Measurements from ENCODE around the gene MYO1B.
"Not testable (repeated sequence)": the region's sequence is repeated elsewhere in the genome, so short reads cannot be mapped to it uniquely, and the experiment has no call there.

MYO1B gene

DNA sequence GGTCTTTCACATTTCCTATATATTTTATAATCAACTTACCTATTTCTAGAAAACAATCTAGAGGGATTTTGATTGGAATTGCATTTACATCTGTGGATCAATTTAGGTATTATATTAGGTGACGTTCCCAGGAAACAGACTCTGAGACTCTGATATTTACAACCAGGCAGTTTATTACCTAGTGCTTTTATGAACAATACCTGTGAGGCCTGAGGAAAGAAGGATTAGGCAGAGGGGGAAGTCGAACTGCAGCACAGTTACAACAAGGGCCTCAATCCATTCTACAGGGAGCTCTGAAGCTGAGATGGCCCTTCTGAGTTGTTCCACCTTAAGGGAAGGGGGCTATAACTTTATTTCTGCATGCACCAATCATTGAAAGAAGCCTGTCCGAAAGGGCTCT lies 206.9 kb downstream of the MYO1B start:
- DNase-seq (ENCODE audit: insufficient read length), result no peak
- no peak for TF ChIP-seq TAF1 (IDR thresholded peaks at IDR 0.05; ENCODE audit: borderline replicate concordance, low read depth, low read length)
- TF ChIP-seq POLR2A (IDR thresholded peaks at IDR 0.05; ENCODE audit: low read depth, low read length), result no peak
- FAIRE-seq, result no peak

DNA sequence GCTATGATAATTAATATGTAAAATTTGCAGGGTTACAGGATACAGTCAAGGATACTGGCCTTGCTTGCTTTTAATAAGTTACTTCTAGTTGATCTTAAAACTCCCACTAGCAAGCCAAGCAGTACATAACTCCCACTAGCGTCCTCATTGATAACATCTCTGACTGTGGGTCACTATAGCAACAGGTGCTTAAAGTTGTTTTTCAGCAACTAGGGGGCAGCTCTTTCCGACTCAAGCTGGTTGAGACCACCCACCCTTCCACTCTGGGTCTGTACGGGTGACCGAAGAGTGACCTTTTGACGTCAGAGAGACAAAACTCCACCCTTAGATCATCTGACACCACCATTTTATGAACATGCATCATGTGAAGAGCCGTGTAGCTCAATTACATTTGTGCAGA lies 208.6 kb downstream of the MYO1B start:
- FAIRE-seq, result no peak
- TF ChIP-seq TAF1 (IDR thresholded peaks at IDR 0.05; ENCODE audit: borderline replicate concordance, low read depth, low read length) (no peak), POLR2AphosphoS5 (IDR thresholded peaks at IDR 0.05; ENCODE audit: low read depth, low read length) (no peak), POLR2A (IDR thresholded peaks at IDR 0.05; ENCODE audit: low read depth, low read length) (no peak)
- no peak for DNase-seq (ENCODE audit: insufficient read length)

DNA sequence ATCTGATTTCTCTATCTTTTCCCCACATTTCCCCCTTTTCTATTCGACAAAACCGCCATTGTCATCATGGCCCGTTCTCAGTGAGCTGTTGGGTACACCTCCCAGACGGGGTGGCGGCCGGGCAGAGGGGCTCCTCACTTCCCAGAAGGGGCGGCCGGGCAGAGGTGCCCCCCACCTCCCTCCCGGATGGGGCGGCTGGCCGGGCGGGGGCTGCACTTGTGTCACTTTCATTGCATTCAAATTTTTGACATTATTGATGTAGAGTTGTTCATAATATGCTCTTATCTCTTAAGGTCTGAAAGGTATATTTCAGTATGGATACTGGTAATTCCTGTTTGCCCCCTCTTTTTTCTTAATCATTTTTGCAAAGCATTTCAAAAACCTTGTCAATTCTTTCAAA lies 211.3 kb downstream of the MYO1B start:
- not testable (repeated sequence) for FAIRE-seq; DNase-seq (ENCODE audit: insufficient read length)

DNA sequence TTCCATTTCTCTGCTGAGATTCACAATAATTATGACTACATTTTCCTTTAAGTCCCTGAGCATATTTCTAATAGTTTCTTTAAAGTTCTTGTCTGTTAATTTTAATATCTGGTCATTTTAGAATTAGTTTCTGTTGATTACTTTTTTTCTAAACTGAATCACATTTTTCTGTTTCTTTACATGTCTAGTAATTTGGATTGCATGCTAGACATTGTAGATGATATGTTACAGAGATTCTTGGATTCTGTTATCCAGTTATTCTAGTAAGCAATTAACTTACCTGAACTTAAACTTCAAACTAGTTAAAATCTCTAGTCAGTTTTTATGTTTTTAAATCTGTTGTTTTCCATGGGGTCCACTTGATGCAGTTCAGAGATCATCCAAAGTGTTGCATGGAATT lies 214.0 kb downstream of the MYO1B start:
- TF ChIP-seq POLR2A (IDR thresholded peaks at IDR 0.05; ENCODE audit: low read depth, low read length), result no peak
- TF ChIP-seq POLR2AphosphoS5 (IDR thresholded peaks at IDR 0.05; ENCODE audit: low read depth, low read length), result no peak
- TF ChIP-seq TAF1 (IDR thresholded peaks at IDR 0.05; ENCODE audit: borderline replicate concordance, low read depth, low read length), result no peak
- no peak for DNase-seq (ENCODE audit: insufficient read length)
- no peak for FAIRE-seq

DNA sequence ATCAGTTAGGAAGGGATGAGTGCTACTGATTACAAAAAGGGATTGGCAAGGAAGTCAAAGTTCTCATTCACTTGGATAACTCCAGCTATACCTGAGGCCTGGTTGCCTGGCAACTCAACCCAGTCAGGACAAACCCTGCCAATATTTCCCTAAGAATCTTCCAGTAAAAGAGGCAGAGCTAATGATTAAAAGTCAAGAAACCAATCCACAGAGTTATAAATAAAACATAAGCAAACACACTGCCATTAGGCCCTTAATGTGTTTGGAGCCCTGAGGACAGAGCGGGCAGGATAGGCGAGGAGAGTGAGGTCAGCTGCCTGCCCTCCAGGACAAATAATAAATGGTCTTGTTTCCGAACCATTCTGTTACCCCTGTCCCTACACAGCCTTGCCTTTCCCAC lies 217.2 kb downstream of the MYO1B start:
- DNase-seq (ENCODE audit: insufficient read length) (no peak), FAIRE-seq (no peak)
- TF ChIP-seq POLR2A (IDR thresholded peaks at IDR 0.05; ENCODE audit: low read depth, low read length) (no peak), POLR2AphosphoS5 (IDR thresholded peaks at IDR 0.05; ENCODE audit: low read depth, low read length) (no peak), TAF1 (IDR thresholded peaks at IDR 0.05; ENCODE audit: borderline replicate concordance, low read depth, low read length) (no peak)

DNA sequence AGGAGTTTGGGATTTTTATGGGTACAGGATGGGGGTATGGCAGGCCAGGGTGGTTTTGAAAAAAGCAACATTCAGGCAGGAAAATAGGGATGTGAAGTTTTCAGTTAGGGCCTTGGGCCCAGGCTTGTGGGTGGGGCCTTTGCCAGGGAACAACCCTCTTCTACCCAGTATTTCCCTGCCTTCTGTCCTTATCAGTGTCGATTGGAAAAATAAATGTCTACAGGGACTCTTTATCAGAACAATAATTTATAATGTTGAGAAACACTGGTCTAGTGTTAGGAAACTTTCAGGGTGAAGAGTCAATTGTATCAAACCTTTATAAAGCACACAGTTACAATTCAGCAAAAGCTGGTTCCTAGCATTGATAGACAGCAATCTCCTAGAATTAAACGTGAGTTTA lies 218.6 kb downstream of the MYO1B start:
- TF ChIP-seq TAF1 (IDR thresholded peaks at IDR 0.05; ENCODE audit: borderline replicate concordance, low read depth, low read length), result no peak
- TF ChIP-seq POLR2A (IDR thresholded peaks at IDR 0.05; ENCODE audit: low read depth, low read length), result no peak
- no peak for TF ChIP-seq POLR2AphosphoS5 (IDR thresholded peaks at IDR 0.05; ENCODE audit: low read depth, low read length)
- DNase-seq (ENCODE audit: insufficient read length) (no peak), FAIRE-seq (no peak)

DNA sequence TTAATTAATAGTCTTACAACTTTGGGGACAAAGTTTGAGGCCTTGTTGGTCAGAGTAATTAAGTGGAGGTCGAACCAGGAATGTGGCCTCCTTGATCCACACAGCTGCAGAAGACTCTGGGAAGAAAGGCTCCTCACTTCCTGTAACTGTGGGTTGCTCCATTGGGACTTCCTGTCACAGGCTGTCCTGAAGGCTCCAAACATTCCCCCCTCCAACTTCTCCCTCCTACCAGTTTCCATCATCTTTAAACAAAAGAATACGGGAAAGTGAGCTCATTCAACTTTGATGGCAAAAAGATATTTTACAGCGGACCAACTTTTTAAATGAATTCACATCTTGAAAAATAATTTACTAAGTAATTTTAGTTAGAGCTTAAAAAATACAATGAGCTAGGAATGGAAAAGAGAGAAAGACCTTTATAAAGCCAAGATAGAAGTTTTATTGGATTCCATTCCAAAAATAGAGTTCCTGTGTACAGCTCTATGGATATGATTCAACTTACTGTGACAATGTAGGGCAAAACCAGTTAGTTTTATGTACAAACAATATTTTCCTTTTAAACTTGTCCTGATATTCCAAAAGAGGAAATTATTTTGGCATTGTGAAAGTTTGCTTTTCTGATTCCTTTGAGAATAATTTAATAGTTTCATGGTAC lies 220.7 kb downstream of the MYO1B start:
- DNase-seq (ENCODE audit: insufficient read length), result no peak
- FAIRE-seq, result no peak

DNA sequence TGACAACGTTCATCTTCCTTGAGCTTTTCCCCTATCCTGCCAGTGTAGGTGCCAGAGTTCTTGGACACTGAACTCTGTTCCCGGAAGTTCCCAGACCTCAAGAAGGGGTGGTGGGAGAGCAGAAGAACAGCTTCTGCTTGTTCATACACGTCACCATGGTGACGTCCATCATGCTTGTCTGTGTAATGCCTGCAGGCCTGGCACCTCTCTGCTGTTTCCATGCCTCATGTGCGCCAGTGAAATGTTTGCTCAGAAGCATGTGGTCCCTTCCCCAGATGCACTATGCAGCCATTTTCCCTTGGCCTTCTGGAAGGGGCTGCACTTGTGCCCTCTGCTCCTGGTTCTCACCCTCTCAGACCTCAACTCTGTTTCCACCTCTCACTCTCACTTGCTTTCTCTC lies 221.9 kb downstream of the MYO1B start:
- no peak for FAIRE-seq
- no peak for DNase-seq (ENCODE audit: insufficient read length)
- TF ChIP-seq TAF1 (IDR thresholded peaks at IDR 0.05; ENCODE audit: borderline replicate concordance, low read depth, low read length), result no peak
- TF ChIP-seq POLR2AphosphoS5 (IDR thresholded peaks at IDR 0.05; ENCODE audit: low read depth, low read length), result no peak
- TF ChIP-seq POLR2A (IDR thresholded peaks at IDR 0.05; ENCODE audit: low read depth, low read length), result no peak

More for the DNA sequence above, 220.7 kb downstream of the MYO1B start:
- TF ChIP-seq POLR2A (IDR thresholded peaks at IDR 0.05; ENCODE audit: low read depth, low read length) (no peak), TAF1 (IDR thresholded peaks at IDR 0.05; ENCODE audit: borderline replicate concordance, low read depth, low read length) (no peak), POLR2AphosphoS5 (IDR thresholded peaks at IDR 0.05; ENCODE audit: low read depth, low read length) (no peak)

DNA sequence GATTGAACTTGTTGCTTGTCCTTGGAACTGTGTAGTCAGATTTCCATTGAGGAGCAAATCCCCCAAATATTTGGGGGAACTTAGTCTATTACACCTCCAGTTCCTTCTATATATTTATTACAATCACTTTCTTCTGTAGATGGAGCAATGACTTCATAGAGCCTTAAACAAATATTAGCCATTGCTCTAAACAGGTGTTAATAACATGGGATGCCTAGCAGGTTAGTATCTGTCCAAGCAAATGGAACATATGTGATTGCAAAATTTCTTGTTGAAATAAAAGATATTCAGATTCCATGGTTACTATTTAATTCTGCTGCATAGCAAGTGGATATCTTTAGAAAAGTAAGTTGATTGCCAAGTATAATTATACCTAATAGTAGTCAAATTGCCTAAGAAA lies 225.1 kb downstream of the MYO1B start:
- no peak for TF ChIP-seq POLR2AphosphoS5 (IDR thresholded peaks at IDR 0.05; ENCODE audit: low read depth, low read length)
- TF ChIP-seq POLR2A (IDR thresholded peaks at IDR 0.05; ENCODE audit: low read depth, low read length), result no peak
- TF ChIP-seq TAF1 (IDR thresholded peaks at IDR 0.05; ENCODE audit: borderline replicate concordance, low read depth, low read length), result no peak
- no peak for FAIRE-seq
- no peak for DNase-seq (ENCODE audit: insufficient read length)

DNA sequence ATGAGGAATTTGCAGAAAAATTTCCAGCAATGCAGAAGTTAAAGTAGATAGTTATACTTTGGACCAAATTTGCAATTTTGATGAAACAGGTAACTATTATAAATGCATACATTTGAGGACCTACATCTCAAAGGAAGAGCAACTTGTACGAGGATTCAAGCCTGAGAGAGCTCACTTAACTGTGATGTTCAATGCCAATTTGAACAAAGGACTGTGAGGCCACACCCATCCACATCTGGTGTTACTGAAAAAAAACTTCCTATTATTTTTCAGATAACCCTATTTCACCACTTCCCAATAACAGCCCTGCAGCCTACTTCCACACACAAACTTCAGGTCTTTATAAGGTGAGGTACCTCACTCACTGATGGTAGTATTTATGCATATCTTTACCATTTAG lies 229.3 kb downstream of the MYO1B start:
- TF ChIP-seq POLR2A (IDR thresholded peaks at IDR 0.05; ENCODE audit: low read depth, low read length) (no peak), POLR2AphosphoS5 (IDR thresholded peaks at IDR 0.05; ENCODE audit: low read depth, low read length) (no peak), TAF1 (IDR thresholded peaks at IDR 0.05; ENCODE audit: borderline replicate concordance, low read depth, low read length) (no peak)
- no peak for FAIRE-seq
- no peak for DNase-seq (ENCODE audit: insufficient read length)

All from GM12892 (cell line).